B cell (primary cell): ENCODE data around the gene L2HGDH.

Experiments
- CTCF ChIP-seq: fragments of 200-600 bp; IDR thresholded peaks from one replicate; pipeline ENCODE4 v1.8.0; 2022; ENCODE audit warnings: antibody characterized with exemption, mild to moderate bottlenecking
- EZH2 ChIP-seq: IDR thresholded peaks from 2 replicates; pipeline ENCODE4 v1.6.1; 2012; ENCODE audit warnings: borderline replicate concordance, low read depth, mild to moderate bottlenecking, moderate library complexity, low read length; ENCODE audit not compliant: insufficient read depth, poor library complexity, severe bottlenecking

DNA sequence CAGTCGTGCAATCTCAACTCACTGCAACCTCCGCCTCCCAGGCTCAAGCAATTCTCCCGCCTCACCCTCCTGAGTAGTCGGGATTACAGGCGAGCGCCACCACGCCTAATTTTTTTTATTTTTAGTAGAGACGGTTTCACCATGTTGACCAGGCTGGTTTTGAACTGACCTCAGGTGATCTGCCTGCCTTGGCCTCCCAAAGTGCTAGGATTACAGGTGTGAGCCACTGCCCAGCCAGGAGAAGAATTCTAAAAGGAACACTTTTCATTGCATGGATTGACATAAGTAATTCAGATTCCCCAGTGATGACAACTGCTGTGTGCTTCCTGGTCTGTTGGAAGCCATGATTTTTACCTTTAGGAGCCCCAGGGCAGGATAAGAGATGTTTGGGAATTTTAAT, 22.2 kb upstream of the L2HGDH start:
- TF ChIP-seq CTCF, result no peak
- TF ChIP-seq EZH2, result no peak
